Mucosa of stomach (tissue), 1 donor: ENCODE results near the gene RASA2.

Source experiments
- H3K27me3 ChIP-seq: one replicate; pipeline ENCODE4 v1.7.0; 2013; ENCODE audit warnings: mild to moderate bottlenecking, low read length; ENCODE audit not compliant: control insufficient read depth, insufficient read depth
- H3K36me3 ChIP-seq: one replicate; pipeline ENCODE4 v1.7.0; 2013; ENCODE audit warnings: low read length; ENCODE audit not compliant: control insufficient read depth, insufficient read depth
- H3K4me1 ChIP-seq: one replicate; pipeline ENCODE4 v1.7.0; 2013; ENCODE audit warnings: mild to moderate bottlenecking, low read length; ENCODE audit not compliant: control insufficient read depth, insufficient read depth
- H3K4me3 ChIP-seq: one replicate; pipeline ENCODE4 v1.7.0; 2013; ENCODE audit warnings: low read length
- H3K9ac ChIP-seq: one replicate; pipeline ENCODE4 v1.7.0; 2013; ENCODE audit warnings: mild to moderate bottlenecking, low read length, moderate library complexity
- H3K9me3 ChIP-seq: one replicate; pipeline ENCODE4 v1.7.0; 2013; ENCODE audit warnings: mild to moderate bottlenecking, low read length, moderate library complexity; ENCODE audit not compliant: control insufficient read depth
- donor health status: Pancreatic carcinoma.

Gene RASA2

GRCh38 chr3:141575879-141576743 is 89.3 kb downstream of the RASA2 start:
- Histone ChIP-seq H3K4me3 (no peak overlapping the region), H3K27me3 (no peaks in the 10 kb centered on the region), H3K36me3 (peaks cover 4% of the 10 kb centered on the region), H3K9me3 (no peaks in the 10 kb centered on the region), H3K4me1 (peaks cover 8% of the 10 kb centered on the region), H3K9ac (no peak overlapping the region)

GRCh38 chr3:141576744-141577052 is 89.9 kb downstream of the RASA2 start:
- Histone ChIP-seq H3K4me3 (no peak overlapping the region), H3K36me3 (peaks cover 4% of the 10 kb centered on the region), H3K9ac (no peak overlapping the region), H3K27me3 (no peaks in the 10 kb centered on the region), H3K4me1 (peaks cover 8% of the 10 kb centered on the region), H3K9me3 (no peaks in the 10 kb centered on the region)

- Histone ChIP-seq H3K9me3 (no peaks in the 10 kb centered on the region), H3K36me3 (peaks cover 4% of the 10 kb centered on the region), H3K9ac (no peak overlapping the region), H3K4me1 (peaks cover 8% of the 10 kb centered on the region), H3K27me3 (no peaks in the 10 kb centered on the region), H3K4me3 (no peak overlapping the region)
Observed at GRCh38 chr3:141578202-141578973, 91.6 kb downstream of the RASA2 start.

- Histone ChIP-seq H3K27me3 (no peaks in the 10 kb centered on the region), H3K36me3 (no peaks in the 10 kb centered on the region), H3K9ac (no peak overlapping the region), H3K9me3 (no peaks in the 10 kb centered on the region), H3K4me1 (no peaks in the 10 kb centered on the region), H3K4me3 (no peak overlapping the region)
Observed at GRCh38 chr3:141594357-141594756, 107.5 kb downstream of the RASA2 start.

- no peaks in the 10 kb centered on the region for H3K36me3 ChIP-seq
Observed at GRCh38 chr3:141597931-141598330, 111.1 kb downstream of the RASA2 start.

GRCh38 chr3:141600331-141600730 is 113.5 kb downstream of the RASA2 start:
- Histone ChIP-seq H3K9ac (no peak overlapping the region), H3K9me3 (no peaks in the 10 kb centered on the region), H3K27me3 (no peaks in the 10 kb centered on the region), H3K36me3 (no peaks in the 10 kb centered on the region), H3K4me3 (no peak overlapping the region), H3K4me1 (no peaks in the 10 kb centered on the region)

More at GRCh38 chr3:141597931-141598330, 111.1 kb downstream of the RASA2 start:
- Histone ChIP-seq H3K9ac (no peak overlapping the region), H3K9me3 (no peaks in the 10 kb centered on the region), H3K4me3 (no peak overlapping the region), H3K27me3 (no peaks in the 10 kb centered on the region), H3K4me1 (no peaks in the 10 kb centered on the region)

- Histone ChIP-seq H3K27me3 (no peaks in the 10 kb centered on the region), H3K4me1 (no peaks in the 10 kb centered on the region), H3K4me3 (no peak overlapping the region), H3K36me3 (no peaks in the 10 kb centered on the region), H3K9me3 (no peaks in the 10 kb centered on the region), H3K9ac (no peak overlapping the region)
Observed at GRCh38 chr3:141602706-141603105, 115.9 kb downstream of the RASA2 start.

- H3K4me1 ChIP-seq: no peaks in the 10 kb centered on the region
- H3K4me3 ChIP-seq: no peak overlapping the region
- H3K9me3 ChIP-seq: no peaks in the 10 kb centered on the region
- H3K9ac ChIP-seq: no peak overlapping the region
- H3K27me3 ChIP-seq: no peaks in the 10 kb centered on the region
- H3K36me3 ChIP-seq: no peaks in the 10 kb centered on the region
Observed at GRCh38 chr3:141603473-141604035, 116.7 kb downstream of the RASA2 start.

GRCh38 chr3:141605883-141606282 is 119.1 kb downstream of the RASA2 start:
- H3K9ac ChIP-seq: no peak overlapping the region
- H3K27me3 ChIP-seq: no peaks in the 10 kb centered on the region
- H3K36me3 ChIP-seq: no peaks in the 10 kb centered on the region
- H3K9me3 ChIP-seq: no peaks in the 10 kb centered on the region
- H3K4me1 ChIP-seq: no peaks in the 10 kb centered on the region
- no peak overlapping the region for H3K4me3 ChIP-seq

GRCh38 chr3:141608438-141608837 is 121.6 kb downstream of the RASA2 start:
- Histone ChIP-seq H3K4me3 (no peak overlapping the region), H3K36me3 (no peaks in the 10 kb centered on the region), H3K4me1 (no peaks in the 10 kb centered on the region), H3K9me3 (no peaks in the 10 kb centered on the region), H3K27me3 (no peaks in the 10 kb centered on the region), H3K9ac (no peak overlapping the region)

- H3K27me3 ChIP-seq: no peaks in the 10 kb centered on the region
- H3K9me3 ChIP-seq: no peaks in the 10 kb centered on the region
- no peaks in the 10 kb centered on the region for H3K4me1 ChIP-seq
- no peak overlapping the region for H3K9ac ChIP-seq
- no peaks in the 10 kb centered on the region for H3K36me3 ChIP-seq
- no peak overlapping the region for H3K4me3 ChIP-seq
Observed at GRCh38 chr3:141610939-141611338, 124.1 kb downstream of the RASA2 start.
